HuH-7 (cell line): ENCODE data around the gene EDEM2.
"Not testable (repeated sequence)": the region's sequence is repeated elsewhere in the genome, so short reads cannot be mapped to it uniquely, and the experiment has no call there.

Source experiments
- DNase-seq: peaks from one replicate; pipeline ENCODE4 v3.0.0; 2011; ENCODE audit warnings: low spot score

The EDEM2 gene, protein sequence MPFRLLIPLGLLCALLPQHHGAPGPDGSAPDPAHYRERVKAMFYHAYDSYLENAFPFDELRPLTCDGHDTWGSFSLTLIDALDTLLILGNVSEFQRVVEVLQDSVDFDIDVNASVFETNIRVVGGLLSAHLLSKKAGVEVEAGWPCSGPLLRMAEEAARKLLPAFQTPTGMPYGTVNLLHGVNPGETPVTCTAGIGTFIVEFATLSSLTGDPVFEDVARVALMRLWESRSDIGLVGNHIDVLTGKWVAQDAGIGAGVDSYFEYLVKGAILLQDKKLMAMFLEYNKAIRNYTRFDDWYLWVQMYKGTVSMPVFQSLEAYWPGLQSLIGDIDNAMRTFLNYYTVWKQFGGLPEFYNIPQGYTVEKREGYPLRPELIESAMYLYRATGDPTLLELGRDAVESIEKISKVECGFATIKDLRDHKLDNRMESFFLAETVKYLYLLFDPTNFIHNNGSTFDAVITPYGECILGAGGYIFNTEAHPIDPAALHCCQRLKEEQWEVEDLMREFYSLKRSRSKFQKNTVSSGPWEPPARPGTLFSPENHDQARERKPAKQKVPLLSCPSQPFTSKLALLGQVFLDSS

DNA sequence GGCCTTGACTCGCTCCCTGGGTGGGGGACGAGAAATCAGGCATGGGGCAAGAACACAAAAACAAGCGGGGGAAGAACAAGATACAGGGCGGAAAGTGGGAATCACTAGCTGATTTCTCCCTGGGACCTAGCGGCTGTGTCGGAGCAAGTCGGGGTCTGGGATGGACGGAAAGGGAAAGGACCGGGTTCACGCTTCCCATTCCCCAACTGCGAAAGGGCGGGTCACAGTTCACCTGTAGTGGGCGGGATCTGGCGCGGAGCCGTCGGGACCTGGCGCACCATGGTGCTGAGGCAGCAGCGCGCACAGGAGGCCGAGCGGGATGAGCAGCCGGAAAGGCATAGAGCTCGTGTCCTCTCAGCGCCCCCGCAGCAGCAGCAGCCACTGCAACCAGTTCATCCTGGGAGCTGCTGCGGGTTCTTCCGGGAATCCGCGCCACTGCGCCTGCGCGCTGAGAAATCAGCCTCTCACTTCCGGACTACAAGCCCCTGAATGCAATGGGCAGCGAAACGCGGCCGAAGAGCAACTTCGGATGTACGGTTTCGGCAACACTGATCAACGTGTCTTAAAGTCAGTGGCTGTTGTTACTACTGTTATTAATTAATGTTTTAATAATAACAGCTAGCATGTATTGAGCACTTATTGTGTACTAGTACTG is at the start of gene EDEM2:
TSS of gene EDEM2 (minus strand) at position 417 of the 655 bp plus-strand sequence. CDS start at position 339, 78 bp downstream.
- peak; percentile 99 for DNase-seq

DNA sequence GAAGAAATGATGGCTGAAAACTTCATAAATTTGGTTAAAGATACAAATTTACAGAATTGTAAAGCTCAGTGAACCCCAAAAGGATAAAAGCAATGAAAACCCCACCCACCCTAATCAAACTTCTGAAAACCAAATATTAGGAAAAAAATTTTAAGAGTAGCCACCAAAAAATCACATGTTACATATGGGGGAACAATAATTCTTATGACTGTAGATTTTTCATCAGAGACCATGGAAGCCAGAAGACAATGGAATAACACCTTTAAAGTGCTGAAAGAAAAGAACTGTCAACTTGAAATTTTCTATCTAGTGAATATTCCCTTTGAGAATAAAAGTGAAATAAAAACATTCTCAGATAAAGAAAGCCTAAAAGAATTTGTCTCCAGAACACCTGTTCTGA is 49.2 kb upstream of the EDEM2 start:
- no peak for DNase-seq

DNA sequence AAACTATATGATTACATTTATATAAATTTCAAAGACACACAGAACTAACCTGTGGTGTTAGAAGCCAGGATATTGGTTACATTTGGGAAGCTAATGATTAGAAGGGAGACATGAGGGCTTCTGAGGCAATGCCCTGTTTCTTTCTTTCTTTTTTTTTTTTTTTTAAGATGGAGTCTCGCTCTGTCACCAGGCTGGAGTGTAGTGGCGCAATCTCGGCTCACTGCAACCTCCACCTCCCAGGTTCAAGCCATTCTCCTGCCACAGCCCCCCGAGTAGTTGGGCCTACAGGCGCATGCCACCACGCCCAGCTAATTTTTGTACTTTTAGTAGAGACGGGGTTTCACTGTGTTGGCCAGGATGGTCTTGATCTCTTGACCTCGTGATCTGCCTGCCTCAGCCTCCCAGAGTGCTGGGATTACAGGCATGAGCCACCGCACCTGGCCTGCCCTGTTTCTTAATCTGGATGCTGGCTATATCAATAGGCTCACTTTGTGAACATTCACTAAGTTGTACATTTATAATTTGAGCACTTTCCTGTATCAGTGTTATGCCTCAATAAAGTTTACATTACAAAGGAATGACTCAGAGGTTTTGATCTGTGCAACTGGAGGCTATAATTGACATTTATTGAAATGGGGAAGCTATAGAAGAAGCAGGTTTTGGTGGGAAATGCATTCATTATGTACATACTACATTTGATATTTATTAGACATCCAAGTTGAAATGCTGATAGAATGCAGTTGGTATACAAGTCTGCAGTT is 46.1 kb upstream of the EDEM2 start:
- not testable (repeated sequence) for DNase-seq

DNA sequence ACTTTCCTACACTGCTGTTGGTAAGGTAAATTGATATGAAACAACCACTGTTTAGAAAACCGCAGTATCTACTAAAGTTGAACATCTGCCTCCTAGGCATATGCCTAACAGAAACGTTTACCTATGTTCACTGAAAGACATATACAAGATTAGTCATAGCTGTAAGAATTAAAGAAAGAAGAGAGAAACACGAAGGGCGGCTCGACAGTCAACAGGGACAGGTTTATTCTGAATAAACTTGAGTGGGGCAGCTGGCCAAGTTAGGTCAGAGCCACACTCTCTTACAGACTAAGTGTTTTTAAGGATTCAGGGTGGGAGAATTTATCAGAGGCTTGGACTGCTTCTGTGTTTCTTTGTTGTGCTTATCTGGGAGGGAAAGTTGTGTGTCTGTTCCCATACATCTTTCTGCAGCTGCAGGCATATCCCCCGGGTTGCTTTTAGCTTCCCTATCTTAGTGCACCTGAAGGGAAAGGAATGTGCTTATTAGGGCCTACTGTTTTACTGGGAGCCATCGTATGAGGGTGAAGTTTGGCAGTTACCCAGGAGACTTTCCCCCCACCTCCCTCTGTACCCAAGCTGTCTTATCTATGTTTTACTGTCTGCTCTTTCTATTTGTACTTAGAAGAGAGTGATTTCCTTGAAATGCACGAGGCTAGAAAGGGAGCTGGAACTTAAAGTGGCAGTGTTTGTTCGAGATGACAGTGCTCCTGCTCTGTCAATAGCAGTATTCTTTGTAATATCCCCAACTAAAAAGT is 45.2 kb upstream of the EDEM2 start:
- DNase-seq = no peak

DNA sequence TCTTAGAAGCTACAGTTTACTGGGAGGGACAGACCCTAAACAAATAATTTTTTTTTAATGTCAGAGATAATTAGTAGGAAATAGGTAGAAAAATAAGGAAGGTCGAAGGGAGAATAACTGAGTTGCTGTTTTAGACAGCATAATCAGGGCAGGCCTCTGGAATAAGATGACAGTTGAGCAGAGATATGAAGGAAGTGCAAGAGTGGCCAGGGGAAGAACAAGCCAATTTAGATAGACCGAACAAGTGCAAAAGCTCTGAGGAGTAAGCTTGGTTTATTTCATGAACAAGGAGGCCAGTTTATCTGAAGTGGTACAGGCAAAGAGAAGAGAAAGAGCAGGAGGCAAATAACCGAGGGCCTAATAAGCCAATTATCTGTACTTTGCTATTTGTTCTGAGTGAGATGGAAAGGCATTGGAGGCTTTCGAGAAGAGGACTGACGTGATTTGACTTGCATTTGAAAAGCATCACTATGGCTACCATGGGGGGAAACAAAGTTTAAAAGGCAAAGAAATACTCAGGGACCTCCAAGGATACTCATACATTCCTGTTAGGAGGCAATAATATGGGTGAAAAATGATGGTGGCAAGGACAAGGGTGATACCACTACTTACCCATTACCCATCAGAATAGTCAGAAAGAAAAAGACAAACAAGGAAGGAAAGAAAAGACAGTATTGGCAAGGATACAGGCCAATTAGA is 44.4 kb upstream of the EDEM2 start:
- no peak for DNase-seq

DNA sequence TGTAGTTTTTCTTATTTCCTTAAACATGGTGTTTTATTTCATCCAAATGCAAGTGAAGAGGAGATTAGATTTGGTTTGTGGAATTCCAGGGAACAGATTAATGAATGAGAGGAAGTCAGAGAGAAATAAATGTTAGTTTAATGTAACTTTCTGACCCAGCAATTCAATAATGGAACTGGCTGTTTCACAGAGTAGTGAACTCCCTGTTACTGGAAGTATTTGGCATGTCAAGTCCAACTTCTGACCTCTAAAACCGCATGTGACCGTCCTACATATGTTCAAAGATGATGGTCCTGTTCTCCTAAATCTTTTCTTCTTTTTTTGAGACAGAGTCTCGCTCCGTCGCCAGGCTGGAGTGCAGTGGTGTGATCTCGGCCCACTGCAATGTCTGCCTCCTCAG is 43.4 kb upstream of the EDEM2 start:
- DNase-seq = no peak

DNA sequence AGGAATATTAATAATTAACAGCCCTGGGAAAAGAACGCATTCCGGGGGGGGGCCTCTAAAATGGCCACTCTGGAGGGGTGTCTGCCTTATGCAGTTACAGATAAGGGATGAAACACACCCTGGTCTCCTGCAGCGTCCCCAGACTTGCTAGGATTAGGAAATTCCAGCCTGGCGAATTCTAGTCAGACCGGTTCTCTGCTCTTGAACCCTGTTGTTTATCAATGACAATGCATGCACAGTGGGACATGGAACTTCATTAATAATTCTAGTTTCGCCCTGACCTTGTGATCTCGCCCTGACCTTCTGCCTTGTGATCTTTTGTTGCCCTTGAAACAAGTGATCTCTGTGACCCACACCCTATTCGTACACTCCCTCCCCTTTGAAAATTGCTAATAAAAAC is 42.1 kb upstream of the EDEM2 start:
- not testable (repeated sequence) for DNase-seq

DNA sequence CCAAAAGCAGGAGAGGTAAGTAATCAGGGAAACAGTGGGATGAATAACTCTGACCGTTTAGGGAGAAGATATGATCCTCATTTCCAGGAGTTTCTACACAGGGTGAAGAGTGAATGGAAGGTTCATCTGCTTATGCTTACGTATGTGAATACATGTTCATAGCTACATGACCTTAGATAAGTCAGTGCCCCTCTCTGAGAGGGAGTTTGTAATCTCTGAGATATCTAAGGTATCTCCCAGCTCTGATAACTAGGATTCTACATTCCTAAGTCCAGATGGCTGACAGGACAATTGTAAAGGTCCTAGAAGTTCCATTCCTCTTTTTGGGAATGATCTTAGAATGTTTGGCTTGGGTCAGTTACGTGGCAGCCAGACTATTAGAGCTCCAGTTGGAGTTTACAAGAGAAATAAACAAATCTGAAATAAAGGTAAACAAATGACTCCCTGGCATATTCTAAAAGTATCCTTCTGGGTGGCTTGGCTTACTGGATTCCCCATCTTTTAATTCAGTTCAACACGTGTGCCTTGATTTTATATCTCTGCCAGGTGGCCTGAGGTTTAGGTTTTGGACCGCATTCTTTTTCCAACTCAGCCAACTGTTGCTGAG is 40.6 kb upstream of the EDEM2 start:
- no peak for DNase-seq

DNA sequence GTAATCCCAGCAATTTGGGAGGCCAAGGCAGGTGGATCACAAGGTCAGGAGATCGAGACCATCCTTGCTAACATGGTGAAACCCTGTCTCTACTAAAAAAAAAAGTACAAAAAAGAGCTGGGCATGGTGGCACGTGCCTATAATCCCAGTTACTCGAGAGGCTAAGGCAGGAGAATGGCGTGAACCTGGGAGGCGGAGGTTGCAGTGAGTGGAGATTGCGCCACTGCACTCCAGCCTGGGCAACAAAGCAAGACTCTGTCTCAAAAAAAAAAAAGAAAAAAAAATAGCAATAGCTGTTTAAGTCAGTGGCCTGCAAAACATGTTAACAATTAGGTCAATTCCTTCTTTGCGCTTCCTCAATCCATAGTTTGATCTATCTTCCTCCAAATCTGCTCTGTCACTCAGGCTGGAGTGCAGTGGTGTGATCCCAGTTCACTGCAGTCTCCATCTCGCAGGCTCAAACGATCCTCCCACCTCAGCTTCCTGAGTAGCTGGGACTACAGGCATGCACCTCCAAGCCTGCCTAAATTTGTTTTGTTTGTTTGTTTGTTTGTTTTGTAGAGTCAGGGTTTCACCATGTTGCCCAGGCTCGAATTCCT is 39.7 kb upstream of the EDEM2 start:
- DNase-seq = not testable (repeated sequence)

DNA sequence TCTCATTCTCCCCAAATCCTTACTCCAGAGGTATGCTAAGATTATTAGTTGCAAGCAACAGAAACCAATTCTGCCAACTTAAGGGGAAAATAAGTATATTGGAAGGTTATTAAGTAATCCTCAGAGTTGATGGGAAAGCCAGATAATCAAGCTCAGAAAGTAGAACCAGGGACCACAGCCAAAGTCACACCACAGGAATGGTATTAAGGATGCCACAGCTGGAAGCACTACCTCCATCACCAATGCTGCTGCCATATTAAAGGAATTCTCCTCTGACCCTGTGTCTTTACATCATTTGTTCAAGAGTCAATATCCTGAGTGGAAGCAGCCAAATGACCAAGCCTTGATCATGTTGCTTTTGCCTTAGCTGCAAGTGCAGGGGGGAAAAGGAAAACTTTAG is 34.6 kb upstream of the EDEM2 start:
- no peak for DNase-seq

DNA sequence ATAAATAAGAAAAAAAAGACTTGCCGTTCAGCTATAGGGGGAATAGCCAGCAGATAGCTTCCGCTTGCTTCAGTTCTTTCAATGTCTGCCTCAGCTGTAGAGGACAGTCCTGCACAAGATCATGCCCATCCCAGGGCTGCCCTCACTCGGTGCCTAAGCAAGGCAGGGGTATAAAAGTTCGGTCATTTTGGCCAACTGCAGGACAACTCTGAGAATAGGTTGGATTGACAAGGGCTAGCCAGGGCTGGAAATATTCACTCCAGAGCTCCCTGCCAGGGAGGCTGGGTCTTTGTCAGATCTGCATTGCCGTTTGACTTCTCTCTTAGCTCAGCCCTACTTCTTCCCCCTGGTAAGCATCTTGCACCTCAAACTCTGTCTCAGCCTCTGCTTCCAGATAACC is 33.1 kb upstream of the EDEM2 start:
- DNase-seq = no peak

DNA sequence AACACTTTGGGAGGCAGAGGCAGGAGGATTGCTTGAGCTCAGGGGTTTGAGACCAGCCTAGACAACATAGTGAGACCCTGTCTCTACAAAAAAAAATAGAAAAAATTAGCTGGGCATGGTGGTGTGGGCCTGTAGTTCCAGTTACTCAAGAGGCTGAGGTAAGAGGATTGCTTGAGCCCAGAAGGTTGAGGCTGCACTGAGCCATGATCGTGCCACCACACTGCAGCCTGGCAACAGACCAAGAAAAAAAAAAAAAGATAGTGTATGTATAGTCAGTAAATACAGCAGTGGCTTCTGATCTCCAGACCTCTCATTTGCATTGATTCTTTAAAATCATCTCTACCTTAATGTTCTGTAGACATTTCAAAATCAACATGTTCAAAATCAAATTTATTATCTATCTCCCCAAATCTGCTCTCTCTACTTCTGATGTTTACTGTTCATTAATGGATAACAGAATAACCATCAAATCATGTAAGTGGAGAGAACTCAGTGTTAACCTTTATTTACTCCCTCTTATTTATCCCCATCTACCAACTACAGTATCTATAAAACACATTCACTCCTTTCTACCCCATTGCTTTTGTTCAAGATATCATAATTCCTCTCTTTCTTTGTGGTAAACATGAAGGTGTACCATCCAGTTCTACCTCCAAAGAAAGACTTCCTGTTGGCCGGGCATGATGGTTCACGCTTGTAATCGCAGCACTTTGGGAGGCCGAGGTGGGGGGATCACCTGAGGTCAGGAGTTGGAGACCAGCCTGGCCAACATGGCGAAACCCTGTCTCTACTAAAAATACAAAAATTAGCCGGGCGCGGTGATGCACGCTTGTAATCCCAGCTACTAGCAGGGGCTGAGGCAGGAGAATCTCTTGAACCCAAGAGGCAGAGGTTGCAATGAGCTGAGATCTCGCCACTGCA is 32.4 kb upstream of the EDEM2 start:
- no peak for DNase-seq

DNA sequence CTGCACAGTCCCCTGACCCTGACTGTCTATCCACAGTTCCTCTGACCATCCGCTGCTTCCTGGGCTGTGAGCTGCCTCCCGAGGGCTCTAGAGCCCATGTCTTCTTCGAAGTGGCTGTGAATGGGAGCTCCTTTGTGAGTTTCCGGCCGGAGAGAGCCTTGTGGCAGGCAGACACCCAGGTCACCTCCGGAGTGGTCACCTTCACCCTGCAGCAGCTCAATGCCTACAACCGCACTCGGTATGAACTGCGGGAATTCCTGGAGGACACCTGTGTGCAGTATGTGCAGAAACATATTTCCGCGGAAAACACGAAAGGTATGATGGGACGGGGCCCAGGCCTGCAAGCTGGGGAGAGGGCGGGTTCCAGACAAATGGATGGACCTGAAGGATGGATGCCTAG is 29.0 kb upstream of the EDEM2 start:
- no peak for DNase-seq

DNA sequence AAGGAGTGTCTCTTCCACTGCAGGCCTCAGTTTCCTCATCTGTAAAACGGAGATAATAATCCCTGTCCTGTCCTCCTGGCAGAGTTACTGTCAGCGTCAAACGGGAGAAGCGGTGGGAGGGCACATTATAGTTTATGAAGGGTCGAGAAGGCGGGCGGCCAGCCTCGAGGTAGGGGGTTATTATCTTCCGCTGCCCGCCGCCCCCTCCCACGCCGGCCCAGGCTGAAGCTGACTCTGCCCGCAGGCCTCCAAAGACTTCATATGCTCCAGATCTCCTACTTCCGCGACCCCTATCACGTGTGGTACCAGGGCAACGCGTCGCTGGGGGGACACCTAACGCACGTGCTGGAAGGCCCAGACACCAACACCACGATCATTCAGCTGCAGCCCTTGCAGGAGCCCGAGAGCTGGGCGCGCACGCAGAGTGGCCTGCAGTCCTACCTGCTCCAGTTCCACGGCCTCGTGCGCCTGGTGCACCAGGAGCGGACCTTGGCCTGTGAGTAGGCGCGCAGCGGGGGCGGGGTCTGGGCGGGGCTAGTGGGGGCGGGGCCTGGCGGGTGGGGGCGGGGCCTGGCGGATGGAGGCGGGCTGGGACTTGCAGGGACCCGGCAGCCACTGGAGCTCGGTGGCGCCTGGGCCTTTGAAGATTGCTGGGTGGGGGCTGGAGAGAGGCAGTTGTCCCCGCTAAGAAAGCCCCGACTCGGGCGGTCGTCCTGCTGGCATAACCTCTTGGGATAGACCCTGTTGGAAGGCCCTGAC is 27.5 kb upstream of the EDEM2 start:
- DNase-seq = peak; percentile 97

DNA sequence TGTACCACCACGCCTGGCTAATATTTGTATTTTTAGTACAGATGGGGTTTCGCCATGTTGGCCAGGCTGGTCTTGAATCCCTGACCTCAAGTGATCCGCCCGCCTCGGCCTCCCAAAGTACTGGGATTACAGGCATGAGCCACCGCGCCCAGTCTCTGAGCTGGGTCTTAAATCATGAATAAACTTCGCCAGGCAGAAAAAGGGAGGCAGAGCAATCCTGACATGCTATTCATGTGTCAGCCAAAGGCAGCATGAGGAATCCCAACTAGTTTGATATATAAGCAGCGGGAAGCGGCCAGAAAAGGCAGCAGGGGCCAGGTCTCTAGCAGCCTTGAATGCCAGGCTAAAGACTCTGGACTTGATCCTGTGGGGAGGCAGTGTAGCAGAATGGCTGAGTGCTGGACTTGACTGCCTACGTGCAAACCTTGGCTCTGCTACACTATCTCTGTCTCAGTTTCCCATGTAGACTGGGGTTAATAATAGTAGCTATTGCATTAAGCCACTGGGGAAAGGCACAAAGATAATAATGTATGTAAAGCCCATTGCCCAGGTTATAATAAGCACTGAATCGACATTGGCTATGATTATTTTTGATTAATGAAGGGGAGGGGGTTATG is 26.5 kb upstream of the EDEM2 start:
- no peak for DNase-seq

DNA sequence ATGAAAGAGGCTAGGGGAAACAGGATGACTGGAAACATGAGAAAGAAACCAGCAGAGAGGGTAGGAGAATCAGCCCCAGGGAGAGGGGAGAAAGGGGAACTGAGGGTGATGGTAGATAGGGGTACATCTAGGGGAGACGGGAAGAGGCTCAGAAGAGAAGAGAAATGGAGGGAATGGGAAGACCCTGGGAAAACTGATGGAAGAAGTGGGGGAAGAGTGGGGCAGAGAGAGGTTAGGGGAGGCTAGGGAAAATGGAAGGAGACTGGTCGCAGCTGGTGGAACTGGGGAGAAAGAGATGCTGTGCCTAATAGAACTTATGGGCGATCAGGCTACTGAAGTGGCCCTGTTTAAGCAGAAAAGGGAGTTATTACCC is 25.3 kb upstream of the EDEM2 start:
- DNase-seq = no peak

DNA sequence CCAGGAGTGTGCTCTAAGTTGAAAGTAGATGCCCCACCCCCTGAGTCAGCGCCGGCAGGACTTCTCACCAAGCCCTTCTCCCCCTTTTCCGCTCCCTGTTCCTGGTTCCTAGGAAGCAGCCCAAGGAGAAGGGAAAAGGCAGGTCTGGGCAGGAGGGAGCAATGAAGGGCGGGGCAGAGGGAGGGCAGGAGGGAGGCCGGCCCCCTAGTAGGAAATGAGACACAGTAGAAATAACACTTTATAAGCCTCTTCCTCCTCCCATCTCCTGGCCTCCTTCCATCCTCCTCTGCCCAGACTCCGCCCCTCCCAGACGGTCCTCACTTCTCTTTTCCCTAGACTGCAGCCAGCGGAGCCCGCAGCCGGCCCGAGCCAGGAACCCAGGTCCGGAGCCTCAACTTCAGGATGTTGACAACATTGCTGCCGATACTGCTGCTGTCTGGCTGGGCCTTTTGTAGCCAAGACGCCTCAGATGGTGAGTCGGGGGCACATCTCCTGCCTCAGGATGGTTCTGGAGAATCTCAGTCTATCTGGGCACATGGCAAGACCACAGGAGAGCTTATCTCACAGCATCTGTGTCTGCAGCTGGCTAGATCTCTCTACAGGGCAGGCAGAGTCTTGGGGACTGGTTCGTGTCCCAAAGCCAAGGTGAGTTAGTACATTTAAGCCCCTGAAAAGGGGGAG is 24.8 kb upstream of the EDEM2 start, which contains the start of gene PROCR:
TSS of gene PROCR (plus strand) at position 320 of the 681 bp plus-strand sequence. CDS start at position 403, 83 bp downstream.
- DNase-seq = no peak

DNA sequence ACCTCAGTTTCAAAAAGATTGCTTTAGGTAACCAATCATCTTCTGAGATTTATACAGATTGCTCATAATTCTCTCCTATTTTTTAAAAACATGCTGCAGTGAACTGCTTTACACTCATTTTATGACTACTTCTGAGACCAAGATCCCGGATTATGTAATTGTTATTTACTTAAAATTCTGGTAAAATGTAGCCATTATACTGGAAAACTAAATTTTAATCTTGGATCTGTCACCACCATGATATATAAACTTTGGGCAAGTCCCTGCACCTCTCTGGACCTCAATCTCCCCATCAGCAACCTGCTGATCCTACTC is 24.3 kb upstream of the EDEM2 start:
- DNase-seq = no peak
